Ishikawa (cell line): ENCODE measurements around the gene LANCL1.

Experiments
- CEBPB ChIP-seq: IDR thresholded peaks from 2 replicates; pipeline ENCODE4 v1.6.1; 2012
- EGR1 ChIP-seq: IDR thresholded peaks from 2 replicates; pipeline ENCODE4 v1.6.1; 2012
- EP300 ChIP-seq: IDR thresholded peaks from 2 replicates; pipeline ENCODE4 v1.6.1; 2012; ENCODE audit warnings: borderline replicate concordance
- FOXM1 ChIP-seq: IDR thresholded peaks from 2 replicates; pipeline ENCODE4 v1.6.1; 2012; ENCODE audit warnings: low read depth, borderline replicate concordance
- RAD21 ChIP-seq: IDR thresholded peaks from 2 replicates; pipeline ENCODE4 v1.6.1; 2012; ENCODE audit warnings: low read depth
- TAF1 ChIP-seq: IDR thresholded peaks from 2 replicates; pipeline ENCODE4 v1.6.1; 2012; ENCODE audit warnings: low read depth, mild to moderate bottlenecking
- TCF12 ChIP-seq: IDR thresholded peaks from 2 replicates; pipeline ENCODE4 v1.6.1; 2012; ENCODE audit warnings: low read depth
- ZBTB7A ChIP-seq: IDR thresholded peaks from 2 replicates; pipeline ENCODE4 v1.6.1; 2012; ENCODE audit warnings: low read depth
- TF ChIP-seq, protein P1 (sequence below): IDR thresholded peaks from 2 replicates; pipeline ENCODE4 v1.6.1; 2012
- TF ChIP-seq, protein P2 (sequence below): IDR thresholded peaks from 2 replicates; pipeline ENCODE4 v1.6.1; 2012; ENCODE audit warnings: low read depth, mild to moderate bottlenecking
- TF ChIP-seq, protein P3 (sequence below): IDR thresholded peaks from 2 replicates; pipeline ENCODE4 v1.6.1; 2012

- no peak for TF ChIP-seq TAF1
- no peak for TF ChIP-seq RAD21
- TF ChIP-seq, protein P1, sequence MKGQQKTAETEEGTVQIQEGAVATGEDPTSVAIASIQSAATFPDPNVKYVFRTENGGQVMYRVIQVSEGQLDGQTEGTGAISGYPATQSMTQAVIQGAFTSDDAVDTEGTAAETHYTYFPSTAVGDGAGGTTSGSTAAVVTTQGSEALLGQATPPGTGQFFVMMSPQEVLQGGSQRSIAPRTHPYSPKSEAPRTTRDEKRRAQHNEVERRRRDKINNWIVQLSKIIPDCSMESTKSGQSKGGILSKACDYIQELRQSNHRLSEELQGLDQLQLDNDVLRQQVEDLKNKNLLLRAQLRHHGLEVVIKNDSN = no peak
- TF ChIP-seq, protein P2, sequence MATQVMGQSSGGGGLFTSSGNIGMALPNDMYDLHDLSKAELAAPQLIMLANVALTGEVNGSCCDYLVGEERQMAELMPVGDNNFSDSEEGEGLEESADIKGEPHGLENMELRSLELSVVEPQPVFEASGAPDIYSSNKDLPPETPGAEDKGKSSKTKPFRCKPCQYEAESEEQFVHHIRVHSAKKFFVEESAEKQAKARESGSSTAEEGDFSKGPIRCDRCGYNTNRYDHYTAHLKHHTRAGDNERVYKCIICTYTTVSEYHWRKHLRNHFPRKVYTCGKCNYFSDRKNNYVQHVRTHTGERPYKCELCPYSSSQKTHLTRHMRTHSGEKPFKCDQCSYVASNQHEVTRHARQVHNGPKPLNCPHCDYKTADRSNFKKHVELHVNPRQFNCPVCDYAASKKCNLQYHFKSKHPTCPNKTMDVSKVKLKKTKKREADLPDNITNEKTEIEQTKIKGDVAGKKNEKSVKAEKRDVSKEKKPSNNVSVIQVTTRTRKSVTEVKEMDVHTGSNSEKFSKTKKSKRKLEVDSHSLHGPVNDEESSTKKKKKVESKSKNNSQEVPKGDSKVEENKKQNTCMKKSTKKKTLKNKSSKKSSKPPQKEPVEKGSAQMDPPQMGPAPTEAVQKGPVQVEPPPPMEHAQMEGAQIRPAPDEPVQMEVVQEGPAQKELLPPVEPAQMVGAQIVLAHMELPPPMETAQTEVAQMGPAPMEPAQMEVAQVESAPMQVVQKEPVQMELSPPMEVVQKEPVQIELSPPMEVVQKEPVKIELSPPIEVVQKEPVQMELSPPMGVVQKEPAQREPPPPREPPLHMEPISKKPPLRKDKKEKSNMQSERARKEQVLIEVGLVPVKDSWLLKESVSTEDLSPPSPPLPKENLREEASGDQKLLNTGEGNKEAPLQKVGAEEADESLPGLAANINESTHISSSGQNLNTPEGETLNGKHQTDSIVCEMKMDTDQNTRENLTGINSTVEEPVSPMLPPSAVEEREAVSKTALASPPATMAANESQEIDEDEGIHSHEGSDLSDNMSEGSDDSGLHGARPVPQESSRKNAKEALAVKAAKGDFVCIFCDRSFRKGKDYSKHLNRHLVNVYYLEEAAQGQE = no peak
- no peak for TF ChIP-seq CEBPB
- TF ChIP-seq EP300 = no peak
- TF ChIP-seq EGR1 = no peak
- TF ChIP-seq, protein P3, sequence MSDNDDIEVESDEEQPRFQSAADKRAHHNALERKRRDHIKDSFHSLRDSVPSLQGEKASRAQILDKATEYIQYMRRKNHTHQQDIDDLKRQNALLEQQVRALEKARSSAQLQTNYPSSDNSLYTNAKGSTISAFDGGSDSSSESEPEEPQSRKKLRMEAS = no peak
- no peak for TF ChIP-seq ZBTB7A
- no peak for TF ChIP-seq FOXM1
- TF ChIP-seq TCF12 = no peak
These were observed 39.4 kb upstream of the LANCL1 start for GRCh38 chr2:210515911-210516310.
